NT2/D1 (cell line): Measurements from ENCODE around the gene DDX3X.
"Not testable (repeated sequence)": the region's sequence is repeated elsewhere in the genome, so short reads cannot be mapped to it uniquely, and the experiment has no call there.

Experiments
- YY1 ChIP-seq: IDR thresholded peaks from 2 replicates; pipeline ENCODE4 v1.6.1; 2011; ENCODE audit not compliant: insufficient read length, insufficient read depth
- ZNF274 ChIP-seq: IDR thresholded peaks from 2 replicates; pipeline ENCODE4 v1.6.1; 2011; ENCODE audit warnings: mild to moderate bottlenecking, low read depth, low read length

GRCh38 chrX:41371575-41371974 lies 37.6 kb downstream of the DDX3X start:
- not testable (repeated sequence) for TF ChIP-seq YY1, ZNF274
